ENCODE results near the gene ADARB2.

DNA sequence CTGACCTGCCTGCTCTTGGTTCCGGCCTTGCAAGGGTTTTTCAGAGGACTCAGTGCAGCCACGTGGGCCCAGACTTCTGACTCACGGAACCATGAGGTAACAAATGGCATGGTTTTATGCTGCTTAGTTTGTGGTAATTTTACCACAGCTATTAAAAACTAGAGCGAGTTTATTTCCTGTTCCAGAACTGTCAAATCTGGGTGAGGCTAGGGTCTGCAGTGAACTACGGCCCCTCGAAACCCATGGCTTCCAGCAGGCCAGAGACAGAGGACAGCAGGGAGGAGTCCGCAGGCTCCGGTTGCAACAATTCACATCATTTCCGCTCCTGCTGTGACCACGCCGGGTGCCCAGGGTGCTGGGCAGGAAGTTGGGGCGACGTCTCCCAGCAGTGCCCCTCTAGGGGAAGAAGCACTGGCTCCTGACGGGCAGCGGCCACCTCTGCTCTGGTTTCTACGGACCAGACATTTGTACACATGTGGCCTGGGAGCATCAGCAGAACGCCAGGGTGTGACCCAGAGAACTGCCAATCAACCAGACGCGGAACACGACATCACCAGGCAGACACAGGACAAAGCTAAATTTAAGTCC is 74.8 kb downstream of the ADARB2 start:
- TF ChIP-seq POLR2AphosphoS5 (IDR thresholded peaks at IDR 0.05) (no peak), POLR2A (IDR thresholded peaks at IDR 0.05) (no peak)
- TF ChIP-seq, protein P1, sequence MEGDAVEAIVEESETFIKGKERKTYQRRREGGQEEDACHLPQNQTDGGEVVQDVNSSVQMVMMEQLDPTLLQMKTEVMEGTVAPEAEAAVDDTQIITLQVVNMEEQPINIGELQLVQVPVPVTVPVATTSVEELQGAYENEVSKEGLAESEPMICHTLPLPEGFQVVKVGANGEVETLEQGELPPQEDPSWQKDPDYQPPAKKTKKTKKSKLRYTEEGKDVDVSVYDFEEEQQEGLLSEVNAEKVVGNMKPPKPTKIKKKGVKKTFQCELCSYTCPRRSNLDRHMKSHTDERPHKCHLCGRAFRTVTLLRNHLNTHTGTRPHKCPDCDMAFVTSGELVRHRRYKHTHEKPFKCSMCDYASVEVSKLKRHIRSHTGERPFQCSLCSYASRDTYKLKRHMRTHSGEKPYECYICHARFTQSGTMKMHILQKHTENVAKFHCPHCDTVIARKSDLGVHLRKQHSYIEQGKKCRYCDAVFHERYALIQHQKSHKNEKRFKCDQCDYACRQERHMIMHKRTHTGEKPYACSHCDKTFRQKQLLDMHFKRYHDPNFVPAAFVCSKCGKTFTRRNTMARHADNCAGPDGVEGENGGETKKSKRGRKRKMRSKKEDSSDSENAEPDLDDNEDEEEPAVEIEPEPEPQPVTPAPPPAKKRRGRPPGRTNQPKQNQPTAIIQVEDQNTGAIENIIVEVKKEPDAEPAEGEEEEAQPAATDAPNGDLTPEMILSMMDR (IDR thresholded peaks at IDR 0.05) = no peak
